Measurements from ENCODE around the gene UBAC2. TPM values are rescaled to one million over a fixed set of nuclear protein-coding genes. Genes with fewer than 3 reads are reported as not detected.

The UBAC2 gene
- total and polyA plus RNA-seq, 2 donors (not counting 3 experiments of a cell fraction or from before 2014, with no cell fraction given): 45.7 to 54.4 TPM

- no peaks in the 10 kb centered on the region for H3K9me1 ChIP-seq (replicated peaks; ENCODE audit: control insufficient read depth, extremely low read depth, insufficient read depth, low read length)
- no peak overlapping the region for H3K4me3 ChIP-seq (replicated peaks in 1 of 3; ENCODE audit: insufficient read depth in 1 of 3, low read depth in 1 of 3, low read length in 3 of 3)
- BruUV-seq (replicated peaks): no TSS peak
- no peak for TF ChIP-seq CTCF (IDR thresholded peaks at IDR 0.05; ENCODE audit: extremely low read depth in 1 of 2, insufficient read depth in 1 of 2, low read depth in 1 of 2, low read length in 2 of 2)
- TF ChIP-seq MYC (IDR thresholded peaks at IDR 0.05; ENCODE audit: low read depth, low read length): no peak
- TF ChIP-seq JUN (IDR thresholded peaks at IDR 0.05; ENCODE audit: borderline replicate concordance, insufficient read depth, insufficient read length, low read depth): no peak
- no peak for TF ChIP-seq MAX (IDR thresholded peaks at IDR 0.05; ENCODE audit: insufficient read depth, insufficient read length)
- no peak for TF ChIP-seq GATA2 (IDR thresholded peaks at IDR 0.05; ENCODE audit: insufficient read depth, insufficient read length, low read depth, low read length)
- no peak for TF ChIP-seq EZH2 (IDR thresholded peaks at IDR 0.05; ENCODE audit: borderline replicate concordance, low read depth, low read length, severe bottlenecking)
- TF ChIP-seq POLR2AphosphoS5 (IDR thresholded peaks at IDR 0.05; ENCODE audit: insufficient read depth, low read depth, low read length): no peak
- no peak for TF ChIP-seq POLR2A (IDR thresholded peaks at IDR 0.05; ENCODE audit: low read depth, low read length)
- TF ChIP-seq FOS (IDR thresholded peaks at IDR 0.05; ENCODE audit: borderline replicate concordance, insufficient read depth, low read length): no peak
- no peaks in the 10 kb centered on the region for H3K27me3 ChIP-seq (ENCODE audit: control insufficient read depth in 2 of 2, insufficient read depth in 2 of 2, low read length in 2 of 2)
- H3K4me2 ChIP-seq (ENCODE audit: insufficient read depth, low read length): no peak overlapping the region
- H3K36me3 ChIP-seq (ENCODE audit: control insufficient read depth in 2 of 2, extremely low read depth in 1 of 2, insufficient read depth in 2 of 2, low read length in 2 of 2): no peaks in the 10 kb centered on the region
- dilution Hi-C loops (cut with MboI; ENCODE audit: extremely low pct_ligation_motif_present, low sequenced_read_pairs) (no loop called here), intact Hi-C loops (cut with micrococcal nuclease) (loop anchor here (5.0 kb wide), 1 partner anchor 73 kb away; no protein-coding TSS in a partner anchor)
- FAIRE-seq: no peak
- no peaks in the 10 kb centered on the region for H3K79me2 ChIP-seq (ENCODE audit: control insufficient read depth, insufficient read depth, low read length)
- no peaks in the 10 kb centered on the region for H4K20me1 ChIP-seq (replicated peaks; ENCODE audit: control insufficient read depth, extremely low read depth, insufficient read depth, low read length)
- ChIA-PET CTCF (interaction anchor here (3.6 kb wide), 1 partner anchor 116 kb away, joined by 19 read pairs; no protein-coding TSS in a partner anchor), POLR2A (no interaction called here)
- H2AFZ ChIP-seq (ENCODE audit: low read depth, low read length): no peak overlapping the region
- H3K9ac ChIP-seq (replicated peaks; ENCODE audit: extremely low read depth, insufficient read depth, low read length): no peak overlapping the region
- no peak for DNase-seq (ENCODE audit: low read depth, low spot score)
- no peak overlapping the region for H3K27ac ChIP-seq (ENCODE audit: insufficient read depth, low read depth, low read length)
- H3K9me3 ChIP-seq (replicated peaks; ENCODE audit: control insufficient read depth, insufficient read depth, low read length): no peaks in the 10 kb centered on the region
- no peaks in the 10 kb centered on the region for H3K4me1 ChIP-seq (ENCODE audit: control insufficient read depth, extremely low read depth, insufficient read depth, low read length)
Measured at GRCh38 chr13:99385161-99385560, 184.5 kb downstream of the UBAC2 start.
